ENCODE measurements around the gene OPN1MW3.
"Not testable (repeated sequence)": the region's sequence is repeated elsewhere in the genome, so short reads cannot be mapped to it uniquely, and the experiment has no call there.

Gene OPN1MW3

DNA sequence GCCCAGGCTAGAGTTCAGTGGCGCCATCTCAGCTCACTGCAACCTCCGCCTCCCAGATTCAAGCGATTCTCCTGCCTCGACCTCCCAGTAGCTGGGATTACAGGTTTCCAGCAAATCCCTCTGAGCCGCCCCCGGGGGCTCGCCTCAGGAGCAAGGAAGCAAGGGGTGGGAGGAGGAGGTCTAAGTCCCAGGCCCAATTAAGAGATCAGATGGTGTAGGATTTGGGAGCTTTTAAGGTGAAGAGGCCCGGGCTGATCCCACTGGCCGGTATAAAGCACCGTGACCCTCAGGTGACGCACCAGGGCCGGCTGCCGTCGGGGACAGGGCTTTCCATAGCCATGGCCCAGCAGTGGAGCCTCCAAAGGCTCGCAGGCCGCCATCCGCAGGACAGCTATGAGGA is at the start of gene OPN1MW3:
TSS of gene OPN1MW3 (plus strand) at position 301 of the 400 bp plus-strand sequence. CDS start at position 339, 38 bp downstream.
- not testable (repeated sequence) for H3K9ac ChIP-seq (ENCODE audit: low read depth, low read length); H3K4me3 ChIP-seq (ENCODE audit: low read depth, low read length); H3K9me3 ChIP-seq (ENCODE audit: control insufficient read depth, insufficient read depth, low read length); H3K27ac ChIP-seq (ENCODE audit: low read depth, low read length); H3K36me3 ChIP-seq (ENCODE audit: control insufficient read depth, insufficient read depth, low read length); H3K27me3 ChIP-seq (ENCODE audit: control insufficient read depth, insufficient read depth, low read length); H3K4me1 ChIP-seq (ENCODE audit: control insufficient read depth, insufficient read depth, low read length)

- H3K4me1 ChIP-seq (ENCODE audit: control insufficient read depth, insufficient read depth, low read length); H3K27ac ChIP-seq (ENCODE audit: low read depth, low read length); H3K36me3 ChIP-seq (ENCODE audit: control insufficient read depth, insufficient read depth, low read length); H3K9ac ChIP-seq (ENCODE audit: low read depth, low read length); H3K4me3 ChIP-seq (ENCODE audit: low read depth, low read length); H3K27me3 ChIP-seq (ENCODE audit: control insufficient read depth, insufficient read depth, low read length); H3K9me3 ChIP-seq (ENCODE audit: control insufficient read depth, insufficient read depth, low read length): not testable (repeated sequence)
These were observed 47.5 kb upstream of the OPN1MW3 start for GRCh38 chrX:154209670-154210418.

DNA sequence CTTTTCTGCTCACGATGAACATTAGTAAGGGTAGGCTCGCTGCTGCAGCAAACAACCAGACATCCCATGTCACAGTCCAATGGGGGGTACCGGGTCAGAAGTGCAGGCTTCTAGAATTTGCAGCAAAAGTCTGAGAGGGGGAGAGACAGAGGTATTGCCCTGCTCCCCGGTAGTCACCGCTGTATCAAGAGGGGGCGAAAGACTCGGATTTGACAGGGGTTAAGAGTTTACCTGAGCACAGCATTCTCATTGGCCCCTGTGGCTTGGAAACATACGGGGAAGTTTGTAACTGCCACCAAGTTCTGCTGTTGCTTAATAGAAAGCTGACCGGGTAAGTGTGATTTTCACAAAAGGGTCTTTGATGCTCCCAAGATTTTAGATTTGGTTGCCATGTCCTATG is 46.3 kb upstream of the OPN1MW3 start:
- H3K27ac ChIP-seq (ENCODE audit: low read depth, low read length); H3K4me1 ChIP-seq (ENCODE audit: control insufficient read depth, insufficient read depth, low read length); H3K4me3 ChIP-seq (ENCODE audit: low read depth, low read length); H3K36me3 ChIP-seq (ENCODE audit: control insufficient read depth, insufficient read depth, low read length); H3K9me3 ChIP-seq (ENCODE audit: control insufficient read depth, insufficient read depth, low read length); H3K9ac ChIP-seq (ENCODE audit: low read depth, low read length); H3K27me3 ChIP-seq (ENCODE audit: control insufficient read depth, insufficient read depth, low read length): not testable (repeated sequence)

DNA sequence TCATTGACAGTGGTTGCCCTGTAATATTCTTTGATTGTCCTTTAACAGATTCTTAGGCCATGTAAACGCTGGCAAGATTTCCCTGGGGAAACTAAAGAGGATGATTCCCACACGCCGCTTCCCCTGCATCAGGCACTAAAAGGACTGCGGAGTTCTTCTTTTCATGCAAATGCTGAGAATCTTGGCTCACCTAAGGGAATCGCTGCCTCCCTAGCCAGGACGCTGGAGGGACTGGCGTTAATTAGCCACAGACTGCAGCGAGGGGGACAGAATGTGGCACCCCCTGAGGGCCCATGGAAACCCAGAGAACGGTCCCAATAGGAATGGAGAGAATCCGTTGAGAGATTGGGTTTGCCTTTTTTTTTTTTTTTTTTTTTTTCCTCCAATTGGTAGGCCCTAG is 45.9 kb upstream of the OPN1MW3 start:
- not testable (repeated sequence) for H3K4me1 ChIP-seq (ENCODE audit: control insufficient read depth, insufficient read depth, low read length); H3K27me3 ChIP-seq (ENCODE audit: control insufficient read depth, insufficient read depth, low read length); H3K4me3 ChIP-seq (ENCODE audit: low read depth, low read length); H3K9me3 ChIP-seq (ENCODE audit: control insufficient read depth, insufficient read depth, low read length); H3K9ac ChIP-seq (ENCODE audit: low read depth, low read length); H3K27ac ChIP-seq (ENCODE audit: low read depth, low read length); H3K36me3 ChIP-seq (ENCODE audit: control insufficient read depth, insufficient read depth, low read length)

- not testable (repeated sequence) for H3K4me1 ChIP-seq (ENCODE audit: control insufficient read depth, insufficient read depth, low read length); H3K27ac ChIP-seq (ENCODE audit: low read depth, low read length); H3K36me3 ChIP-seq (ENCODE audit: control insufficient read depth, insufficient read depth, low read length); H3K27me3 ChIP-seq (ENCODE audit: control insufficient read depth, insufficient read depth, low read length); H3K9ac ChIP-seq (ENCODE audit: low read depth, low read length); H3K9me3 ChIP-seq (ENCODE audit: control insufficient read depth, insufficient read depth, low read length); H3K4me3 ChIP-seq (ENCODE audit: low read depth, low read length)
These were observed 37.9 kb upstream of the OPN1MW3 start, which contains the start of gene OPN1MW2 for GRCh38 chrX:154219456-154219855. TSS of gene OPN1MW2 (plus strand) at chrX:154219756. CDS start at chrX:154219816, 60 bp downstream.

- H3K27ac ChIP-seq (ENCODE audit: low read depth, low read length); H3K9ac ChIP-seq (ENCODE audit: low read depth, low read length); H3K27me3 ChIP-seq (ENCODE audit: control insufficient read depth, insufficient read depth, low read length); H3K4me3 ChIP-seq (ENCODE audit: low read depth, low read length); H3K9me3 ChIP-seq (ENCODE audit: control insufficient read depth, insufficient read depth, low read length); H3K36me3 ChIP-seq (ENCODE audit: control insufficient read depth, insufficient read depth, low read length); H3K4me1 ChIP-seq (ENCODE audit: control insufficient read depth, insufficient read depth, low read length): not testable (repeated sequence)
These were observed 32.1 kb upstream of the OPN1MW3 start for GRCh38 chrX:154225292-154225691.

DNA sequence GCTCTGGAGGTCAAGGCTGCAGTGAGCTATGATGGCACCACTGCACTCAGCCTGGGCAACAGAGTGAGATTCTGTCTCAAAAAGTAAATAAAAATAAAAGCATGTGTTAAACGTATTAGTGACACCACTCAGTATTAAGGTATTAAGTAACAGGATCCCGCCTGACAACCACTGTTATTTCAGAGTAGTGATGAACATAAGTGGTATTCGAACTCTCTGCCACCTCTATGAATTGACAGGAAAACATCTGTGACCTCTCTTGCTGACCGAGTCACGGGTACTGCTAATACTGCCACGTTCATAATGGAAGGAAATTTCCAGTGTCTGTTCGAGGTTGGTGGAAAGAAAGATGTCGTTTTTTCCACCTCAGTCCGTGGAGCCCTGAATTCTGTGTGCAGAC is 30.7 kb upstream of the OPN1MW3 start:
- not testable (repeated sequence) for H3K9me3 ChIP-seq (ENCODE audit: control insufficient read depth, insufficient read depth, low read length); H3K36me3 ChIP-seq (ENCODE audit: control insufficient read depth, insufficient read depth, low read length); H3K27ac ChIP-seq (ENCODE audit: low read depth, low read length); H3K4me1 ChIP-seq (ENCODE audit: control insufficient read depth, insufficient read depth, low read length); H3K9ac ChIP-seq (ENCODE audit: low read depth, low read length); H3K4me3 ChIP-seq (ENCODE audit: low read depth, low read length); H3K27me3 ChIP-seq (ENCODE audit: control insufficient read depth, insufficient read depth, low read length)

- H3K36me3 ChIP-seq (ENCODE audit: control insufficient read depth, insufficient read depth, low read length); H3K27me3 ChIP-seq (ENCODE audit: control insufficient read depth, insufficient read depth, low read length); H3K9ac ChIP-seq (ENCODE audit: low read depth, low read length); H3K4me1 ChIP-seq (ENCODE audit: control insufficient read depth, insufficient read depth, low read length); H3K27ac ChIP-seq (ENCODE audit: low read depth, low read length); H3K9me3 ChIP-seq (ENCODE audit: control insufficient read depth, insufficient read depth, low read length); H3K4me3 ChIP-seq (ENCODE audit: low read depth, low read length): not testable (repeated sequence)
These were observed 25.9 kb upstream of the OPN1MW3 start for GRCh38 chrX:154231443-154231842.

DNA sequence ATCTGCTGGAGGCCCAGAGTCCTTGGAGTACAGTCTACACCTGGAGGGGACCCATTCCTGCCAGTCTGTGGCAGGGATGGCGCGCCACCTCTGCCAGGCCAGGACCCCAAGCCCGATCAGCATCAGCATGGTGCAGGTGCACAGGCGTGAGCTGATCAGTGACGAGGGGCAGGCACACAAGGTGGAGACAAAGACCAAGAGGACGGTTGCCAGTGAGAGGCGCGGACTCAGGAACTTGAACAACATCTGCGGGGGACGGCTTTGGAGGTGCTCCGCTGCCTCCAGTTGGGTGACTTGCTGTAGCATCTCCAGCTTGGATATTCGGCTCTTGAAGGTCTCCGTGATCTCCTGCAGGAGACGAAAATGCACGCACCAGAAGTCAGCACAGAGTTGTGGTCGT is 23.8 kb upstream of the OPN1MW3 start:
- not testable (repeated sequence) for H3K4me1 ChIP-seq (ENCODE audit: control insufficient read depth, insufficient read depth, low read length); H3K9ac ChIP-seq (ENCODE audit: low read depth, low read length); H3K36me3 ChIP-seq (ENCODE audit: control insufficient read depth, insufficient read depth, low read length); H3K4me3 ChIP-seq (ENCODE audit: low read depth, low read length); H3K27me3 ChIP-seq (ENCODE audit: control insufficient read depth, insufficient read depth, low read length); H3K9me3 ChIP-seq (ENCODE audit: control insufficient read depth, insufficient read depth, low read length); H3K27ac ChIP-seq (ENCODE audit: low read depth, low read length)

DNA sequence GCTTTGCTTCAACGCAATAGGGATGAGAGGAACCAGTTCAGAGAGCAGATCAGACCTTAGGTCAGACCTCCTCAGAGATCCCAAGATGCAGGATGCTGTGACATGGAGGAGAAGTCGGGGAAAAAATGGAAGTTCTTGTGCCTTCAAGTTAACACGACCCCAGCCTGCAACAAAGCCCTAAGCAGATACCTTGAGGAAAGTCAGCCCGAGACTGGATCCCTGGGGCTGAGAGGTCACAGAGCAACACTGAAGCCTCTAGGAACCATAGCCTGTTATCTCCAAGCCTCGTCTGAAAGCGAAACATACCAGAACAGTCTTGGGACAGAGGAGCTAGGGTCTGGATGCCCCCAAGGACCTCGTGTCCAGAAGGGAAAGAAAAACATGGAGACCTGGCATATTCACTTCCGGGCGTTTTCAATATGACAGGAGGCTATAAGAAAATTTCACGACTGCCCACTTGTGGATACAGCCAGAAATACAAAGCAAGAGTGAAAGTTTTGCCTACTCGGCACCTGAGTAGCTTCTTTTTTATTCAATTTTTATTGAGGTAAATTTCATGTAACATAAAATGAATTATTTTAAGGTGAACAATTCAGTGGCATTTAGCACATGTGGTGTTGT is 18.3 kb upstream of the OPN1MW3 start:
- not testable (repeated sequence) for H3K36me3 ChIP-seq (ENCODE audit: control insufficient read depth, insufficient read depth, low read length); H3K27me3 ChIP-seq (ENCODE audit: control insufficient read depth, insufficient read depth, low read length); H3K4me3 ChIP-seq (ENCODE audit: low read depth, low read length); H3K9ac ChIP-seq (ENCODE audit: low read depth, low read length); H3K27ac ChIP-seq (ENCODE audit: low read depth, low read length); H3K4me1 ChIP-seq (ENCODE audit: control insufficient read depth, insufficient read depth, low read length); H3K9me3 ChIP-seq (ENCODE audit: control insufficient read depth, insufficient read depth, low read length)

- not testable (repeated sequence) for H3K4me3 ChIP-seq (ENCODE audit: low read depth, low read length); H3K27ac ChIP-seq (ENCODE audit: low read depth, low read length); H3K9me3 ChIP-seq (ENCODE audit: control insufficient read depth, insufficient read depth, low read length); H3K36me3 ChIP-seq (ENCODE audit: control insufficient read depth, insufficient read depth, low read length); H3K4me1 ChIP-seq (ENCODE audit: control insufficient read depth, insufficient read depth, low read length); H3K9ac ChIP-seq (ENCODE audit: low read depth, low read length); H3K27me3 ChIP-seq (ENCODE audit: control insufficient read depth, insufficient read depth, low read length)
These were observed 17.3 kb upstream of the OPN1MW3 start for GRCh38 chrX:154239982-154240503.
